Brain microvascular endothelial cell (primary cell): Measurements from ENCODE around the gene SLC35G2.

Source experiments
- DNase-seq: peaks from one replicate; pipeline ENCODE4 v3.0.0-alpha.2; 2020
- H3K27ac ChIP-seq: fragments of 250-450 bp; sonication (Bioruptor Pico); 2 replicates; pipeline ENCODE4 v1.5.1; 2020; ENCODE audit warnings: mild to moderate bottlenecking, moderate library complexity
- H3K27me3 ChIP-seq: fragments of 250-450 bp; sonication (Bioruptor Pico); replicated peaks from 2 replicates; pipeline ENCODE4 v1.5.1; 2020; ENCODE audit warnings: mild to moderate bottlenecking
- H3K36me3 ChIP-seq: fragments of 250-450 bp; sonication (Bioruptor Pico); replicated peaks from 2 replicates; pipeline ENCODE4 v1.5.1; 2020; ENCODE audit warnings: mild to moderate bottlenecking
- H3K4me3 ChIP-seq: 2 replicates; pipeline ENCODE4 v1.5.1; 2011; ENCODE audit warnings: low read depth, mild to moderate bottlenecking, control low read depth, low read length, moderate library complexity
- CTCF ChIP-seq: IDR thresholded peaks from 2 replicates; pipeline ENCODE4 v1.5.1; 2011; ENCODE audit warnings: low read depth, mild to moderate bottlenecking, moderate library complexity, low read length, control low read depth, inconsistent platforms; ENCODE audit errors: missing control alignments
- in situ Hi-C: cut with HindIII; loops from 2 replicates; pipeline ENCODE4 v1.10.0; 2017; ENCODE audit warnings: low sequenced_read_pairs, low pct_ligation_motif_present

The SLC35G2 gene

GRCh38 chr3:136842294-136842693, 23.4 kb downstream of the SLC35G2 start:
- Histone ChIP-seq H3K27me3 (no peaks in the 10 kb centered on the region), H3K27ac (no peak overlapping the region), H3K4me3 (no peak overlapping the region), H3K36me3 (no peaks in the 10 kb centered on the region)
- no peak for DNase-seq
- no peak for TF ChIP-seq CTCF
- in situ Hi-C loops: no loop called here

- H3K27ac ChIP-seq: no peak overlapping the region
- H3K36me3 ChIP-seq: no peaks in the 10 kb centered on the region
- H3K27me3 ChIP-seq: no peaks in the 10 kb centered on the region
- no peak for DNase-seq
- in situ Hi-C loops: no loop called here
- no peak overlapping the region for H3K4me3 ChIP-seq
- no peak for TF ChIP-seq CTCF
Measured at GRCh38 chr3:136844724-136845123, 25.8 kb downstream of the SLC35G2 start.

GRCh38 chr3:136852180-136852579, 33.3 kb downstream of the SLC35G2 start:
- no peak for TF ChIP-seq CTCF
- DNase-seq: no peak

GRCh38 chr3:136856665-136857064, 37.7 kb downstream of the SLC35G2 start:
- H3K4me3 ChIP-seq: no peak overlapping the region
- DNase-seq: no peak
- H3K36me3 ChIP-seq: no peaks in the 10 kb centered on the region
- no peak for TF ChIP-seq CTCF
- H3K27me3 ChIP-seq: no peaks in the 10 kb centered on the region
- H3K27ac ChIP-seq: no peak overlapping the region
- in situ Hi-C loops: no loop called here

More at GRCh38 chr3:136852180-136852579, 33.3 kb downstream of the SLC35G2 start:
- Histone ChIP-seq H3K27ac (no peak overlapping the region), H3K27me3 (no peaks in the 10 kb centered on the region), H3K36me3 (no peaks in the 10 kb centered on the region), H3K4me3 (no peak overlapping the region)
- in situ Hi-C loops: no loop called here

- Histone ChIP-seq H3K36me3 (no peaks in the 10 kb centered on the region), H3K4me3 (no peak overlapping the region), H3K27me3 (no peaks in the 10 kb centered on the region), H3K27ac (no peak overlapping the region)
- no peak for DNase-seq
- in situ Hi-C loops: no loop called here
- no peak for TF ChIP-seq CTCF
Measured at GRCh38 chr3:136858381-136858780, 39.5 kb downstream of the SLC35G2 start.

GRCh38 chr3:136860541-136860940, 41.6 kb downstream of the SLC35G2 start:
- DNase-seq: no peak
- Histone ChIP-seq H3K27me3 (no peaks in the 10 kb centered on the region), H3K36me3 (no peaks in the 10 kb centered on the region), H3K27ac (no peak overlapping the region), H3K4me3 (no peak overlapping the region)
- TF ChIP-seq CTCF: no peak
- in situ Hi-C loops: no loop called here
